ENCODE results near the gene KLHL40. TPM values are rescaled to one million over a fixed set of nuclear protein-coding genes. Genes with fewer than 3 reads are reported as not detected.

KLHL40 gene
- total and polyA plus RNA-seq, 9 donors = not detected

GRCh38 chr3:42741796-42742195 lies 56.5 kb downstream of the KLHL40 start:
- no peak for DNase-seq
- Histone ChIP-seq H3K4me3 (no peak overlapping the region), H3K27me3 (no peaks in the 10 kb centered on the region), H3K27ac (no peak overlapping the region), H3K4me1 (ENCODE audit: insufficient read depth) (peaks cover 7% of the 10 kb centered on the region), H3K9me3 (no peaks in the 10 kb centered on the region), H3K36me3 (no peaks in the 10 kb centered on the region)
- WGBS, 3 donors = 81 to 93% (median 81%) methylated on average over 3 of the region's 3 CpGs
- intact Hi-C loops (cut with DNase I) = loop anchor here in 2 of 4 donors (10.0 kb wide), 2 partner anchors 87 to 157 kb away; partner anchors contain the start of genes SEC22C (in 1 of the 2) and ZBTB47 (in 1 of the 2)
- TF ChIP-seq POLR2A (IDR thresholded peaks at IDR 0.05) = no peak
- TF ChIP-seq EP300 (IDR thresholded peaks at IDR 0.05) = no peak
- TF ChIP-seq CTCF (IDR thresholded peaks at IDR 0.05) = no peak

Other genes with a start within 250 kb of the KLHL40 start
- 1 to 10 TPM in 2 of 7 donors, under 1 TPM in 5; 0.12 to 2.0 (median 0.25) TPM for gene VIPR1, start 182.9 kb upstream of the KLHL40 start, total RNA-seq
- 1 to 10 TPM in 1 of 2 donors, under 1 TPM in 1; 0.47 to 2.2 TPM for gene VIPR1, start 182.9 kb upstream of the KLHL40 start, polyA plus RNA-seq
- 10 to 100 TPM; 33.7 to 68.5 (median 46.0) TPM for gene SEC22C, start 103.6 kb upstream of the KLHL40 start, total RNA-seq
- gene SEC22C, start 103.6 kb upstream of the KLHL40 start, polyA plus RNA-seq = 10 to 100 TPM; 31.4 to 53.7 TPM
- 10 to 100 TPM; 17.9 to 22.8 (median 20.2) TPM for gene SS18L2, start 94.7 kb upstream of the KLHL40 start, total RNA-seq
- gene SS18L2, start 94.7 kb upstream of the KLHL40 start, polyA plus RNA-seq = 10 to 100 TPM; 21.9 to 24.5 TPM
- gene NKTR, start 84.9 kb upstream of the KLHL40 start, total RNA-seq = 100 to 1,000 TPM in 1 of 7 donors, 10 to 100 TPM in 6; 68.6 to 114 (median 89.7) TPM
- gene NKTR, start 84.9 kb upstream of the KLHL40 start, polyA plus RNA-seq = 10 to 100 TPM; 26.2 to 61.5 TPM
- gene ZBTB47, start 31.8 kb upstream of the KLHL40 start, total RNA-seq = 10 to 100 TPM; 14.1 to 41.9 (median 35.1) TPM
- gene ZBTB47, start 31.8 kb upstream of the KLHL40 start, polyA plus RNA-seq = 10 to 100 TPM in 1 of 2 donors, 1 to 10 TPM in 1; 7.7 to 18.8 TPM
- 1 to 10 TPM in 1 of 7 donors, under 1 TPM in 2, not detected in 4; 0.25 to 1.3 (median 0.79) TPM for gene HHATL, start 17.3 kb downstream of the KLHL40 start, total RNA-seq
- under 1 TPM in 1 of 2 donors, not detected in 1; 0.12 TPM for gene HHATL, start 17.3 kb downstream of the KLHL40 start, polyA plus RNA-seq
- 1 to 10 TPM in 3 of 7 donors, under 1 TPM in 4; 0.24 to 5.7 (median 0.60) TPM for gene CCDC13, start 87.7 kb downstream of the KLHL40 start, total RNA-seq
- gene CCDC13, start 87.7 kb downstream of the KLHL40 start, polyA plus RNA-seq = 1 to 10 TPM in 1 of 2 donors, under 1 TPM in 1; 0.75 to 1.6 TPM
- 10 to 100 TPM; 44.6 to 88.8 (median 65.4) TPM for gene HIGD1A, start 119.0 kb downstream of the KLHL40 start, total RNA-seq
- gene HIGD1A, start 119.0 kb downstream of the KLHL40 start, polyA plus RNA-seq = 100 to 1,000 TPM in 1 of 2 donors, 10 to 100 TPM in 1; 63.9 to 126 TPM
- 1 to 10 TPM in 4 of 7 donors, under 1 TPM in 3; 0.33 to 4.4 (median 1.0) TPM for gene ACKR2, start 123.9 kb downstream of the KLHL40 start, total RNA-seq
- 1 to 10 TPM in 1 of 2 donors, under 1 TPM in 1; 0.82 to 2.7 TPM for gene ACKR2, start 123.9 kb downstream of the KLHL40 start, polyA plus RNA-seq
- gene CYP8B1, start 190.3 kb downstream of the KLHL40 start, total RNA-seq = under 1 TPM in 2 of 7 donors, not detected in 5; 0.05 to 0.46 TPM
- not detected for gene CYP8B1, start 190.3 kb downstream of the KLHL40 start, polyA plus RNA-seq
- gene ZNF662, start 220.6 kb downstream of the KLHL40 start, total RNA-seq = 10 to 100 TPM in 5 of 7 donors, 1 to 10 TPM in 2; 9.0 to 29.8 (median 24.6) TPM
- 10 to 100 TPM in 1 of 2 donors, 1 to 10 TPM in 1; 8.1 to 11.1 TPM for gene ZNF662, start 220.6 kb downstream of the KLHL40 start, polyA plus RNA-seq